ENCODE data around the gene ALKBH2.
"Not testable (repeated sequence)": the region's sequence is repeated elsewhere in the genome, so short reads cannot be mapped to it uniquely, and the experiment has no call there.

Gene ALKBH2

GRCh38 chr12:109065853-109066193 is 27.4 kb downstream of the ALKBH2 start:
- TF ChIP-seq, protein P1, sequence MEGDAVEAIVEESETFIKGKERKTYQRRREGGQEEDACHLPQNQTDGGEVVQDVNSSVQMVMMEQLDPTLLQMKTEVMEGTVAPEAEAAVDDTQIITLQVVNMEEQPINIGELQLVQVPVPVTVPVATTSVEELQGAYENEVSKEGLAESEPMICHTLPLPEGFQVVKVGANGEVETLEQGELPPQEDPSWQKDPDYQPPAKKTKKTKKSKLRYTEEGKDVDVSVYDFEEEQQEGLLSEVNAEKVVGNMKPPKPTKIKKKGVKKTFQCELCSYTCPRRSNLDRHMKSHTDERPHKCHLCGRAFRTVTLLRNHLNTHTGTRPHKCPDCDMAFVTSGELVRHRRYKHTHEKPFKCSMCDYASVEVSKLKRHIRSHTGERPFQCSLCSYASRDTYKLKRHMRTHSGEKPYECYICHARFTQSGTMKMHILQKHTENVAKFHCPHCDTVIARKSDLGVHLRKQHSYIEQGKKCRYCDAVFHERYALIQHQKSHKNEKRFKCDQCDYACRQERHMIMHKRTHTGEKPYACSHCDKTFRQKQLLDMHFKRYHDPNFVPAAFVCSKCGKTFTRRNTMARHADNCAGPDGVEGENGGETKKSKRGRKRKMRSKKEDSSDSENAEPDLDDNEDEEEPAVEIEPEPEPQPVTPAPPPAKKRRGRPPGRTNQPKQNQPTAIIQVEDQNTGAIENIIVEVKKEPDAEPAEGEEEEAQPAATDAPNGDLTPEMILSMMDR (conservative IDR thresholded peaks at IDR 0.05), result no peak
- H3K27ac ChIP-seq, result no peak overlapping the region

- H3K27ac ChIP-seq, result no peak overlapping the region
- TF ChIP-seq, protein P1 (conservative IDR thresholded peaks at IDR 0.05), result no peak
Observed at GRCh38 chr12:109065154-109065852, 28.0 kb downstream of the ALKBH2 start.

DNA sequence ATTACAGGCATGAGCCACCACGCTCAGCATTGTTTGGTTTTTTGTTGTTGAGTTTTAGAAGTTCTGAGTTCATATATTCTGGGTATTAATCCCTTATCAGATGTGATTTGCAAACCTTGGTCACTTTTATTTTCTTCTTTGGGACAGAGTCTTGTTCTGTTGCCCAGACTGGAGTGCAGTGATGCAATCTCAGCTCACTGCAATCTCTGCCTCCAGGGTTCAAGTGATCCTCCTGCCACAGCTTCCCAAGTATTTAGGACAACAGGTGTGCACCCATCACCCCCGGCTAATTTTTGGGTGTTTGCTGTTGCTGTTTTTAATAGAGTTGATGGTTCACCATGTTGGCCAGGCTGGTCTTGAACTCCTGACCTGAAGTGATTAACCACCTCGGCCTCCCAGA is 29.1 kb downstream of the ALKBH2 start:
- TF ChIP-seq, protein P1 (conservative IDR thresholded peaks at IDR 0.05), result no peak
- no peak overlapping the region for H3K27ac ChIP-seq

GRCh38 chr12:109058773-109059172 is 34.5 kb downstream of the ALKBH2 start:
- TF ChIP-seq, protein P1 (conservative IDR thresholded peaks at IDR 0.05), result no peak
- H3K27ac ChIP-seq, result no peak overlapping the region

GRCh38 chr12:109057376-109057775 is 35.9 kb downstream of the ALKBH2 start:
- TF ChIP-seq, protein P1 (conservative IDR thresholded peaks at IDR 0.05), result no peak
- no peak overlapping the region for H3K27ac ChIP-seq

GRCh38 chr12:109056891-109057290 is 36.4 kb downstream of the ALKBH2 start:
- TF ChIP-seq, protein P1 (conservative IDR thresholded peaks at IDR 0.05), result no peak
- H3K27ac ChIP-seq, result no peak overlapping the region

DNA sequence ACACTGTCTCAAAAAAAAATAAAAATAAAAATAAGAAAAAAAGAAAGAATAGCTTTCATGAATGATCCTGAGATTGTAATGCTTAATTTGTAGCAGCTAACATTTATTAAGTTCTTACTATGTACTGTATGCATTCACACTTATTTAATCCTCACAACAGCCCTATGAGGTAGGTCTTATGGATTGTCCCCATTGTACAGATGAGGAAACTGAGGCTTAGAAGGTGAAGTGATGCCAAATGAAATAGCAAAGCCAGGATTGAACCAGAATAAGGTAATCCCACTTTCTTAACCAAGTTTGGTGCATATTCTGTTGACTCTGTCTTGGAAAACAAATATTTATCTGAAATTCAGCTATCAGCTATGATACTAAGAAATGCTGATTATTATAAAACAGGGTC is 38.8 kb downstream of the ALKBH2 start:
- TF ChIP-seq, protein P1 (conservative IDR thresholded peaks at IDR 0.05), result no peak
- H3K27ac ChIP-seq, result no peak overlapping the region

DNA sequence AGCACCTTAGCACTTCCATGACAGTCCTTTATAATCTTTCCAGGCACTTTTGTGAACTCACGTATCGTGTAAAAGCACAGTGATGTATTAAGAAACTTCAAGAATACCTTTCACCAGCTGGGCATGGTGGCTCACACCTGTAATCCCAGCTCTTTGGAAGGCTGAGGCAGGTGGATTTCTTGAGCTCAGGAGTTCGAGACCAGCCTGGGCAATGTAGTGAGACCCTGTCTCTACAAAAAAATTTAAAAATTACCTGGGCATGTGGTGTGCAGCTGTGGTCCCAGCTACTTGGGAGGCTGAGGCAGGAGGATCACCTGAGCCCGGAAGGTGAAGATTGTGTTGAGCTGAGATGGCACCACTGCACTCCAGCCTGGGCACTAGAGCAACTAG is 39.2 kb downstream of the ALKBH2 start:
- H3K27ac ChIP-seq, result not testable (repeated sequence)
